GM23248 (cell line): ENCODE measurements around the gene NEK4. TPM values are rescaled to one million over a fixed set of nuclear protein-coding genes. Genes with fewer than 3 reads are reported as not detected.
A peak's percentile ranks its signal among the peaks of the same experiment; 100 is the strongest.

Source experiments
- DNase-seq: peaks from one replicate; pipeline ENCODE4 v3.0.0-alpha.2; 2015
- H2AFZ ChIP-seq: fragments of 200-600 bp; sonication (generic); 2 replicates; pipeline ENCODE4 v1.6.1; 2016; ENCODE audit warnings: antibody characterized with exemption
- H3F3A ChIP-seq: fragments of 200-600 bp; sonication (generic); 2 replicates; pipeline ENCODE4 v1.6.1; 2016; ENCODE audit warnings: mild to moderate bottlenecking, antibody characterized with exemption, mixed run types; ENCODE audit not compliant: insufficient read depth
- H3K27ac ChIP-seq: fragments of 200-600 bp; sonication (generic); 2 replicates; pipeline ENCODE4 v1.5.1; 2016; ENCODE audit warnings: mild to moderate bottlenecking
- H3K27me3 ChIP-seq: fragments of 200-600 bp; sonication (generic); replicated peaks from 2 replicates; pipeline ENCODE4 v1.6.1; 2016; ENCODE audit warnings: mild to moderate bottlenecking; ENCODE audit not compliant: insufficient read depth
- H3K36me3 ChIP-seq: fragments of 200-600 bp; sonication (generic); 2 replicates; pipeline ENCODE4 v1.6.1; 2016; ENCODE audit warnings: low read depth, mild to moderate bottlenecking
- H3K4me1 ChIP-seq: fragments of 200-600 bp; sonication (generic); 2 replicates; pipeline ENCODE4 v1.6.1; 2016; ENCODE audit warnings: mild to moderate bottlenecking; ENCODE audit not compliant: insufficient read depth
- H3K4me2 ChIP-seq: fragments of 200-600 bp; sonication (generic); one replicate; pipeline ENCODE4 v1.6.1; 2016; ENCODE audit warnings: mild to moderate bottlenecking; ENCODE audit not compliant: unreplicated experiment
- H3K4me3 ChIP-seq: fragments of 200-600 bp; sonication (generic); 2 replicates; pipeline ENCODE4 v1.5.1; 2016; ENCODE audit warnings: mild to moderate bottlenecking
- H3K79me2 ChIP-seq: fragments of 200-600 bp; sonication (generic); 2 replicates; pipeline ENCODE4 v1.6.1; 2016; ENCODE audit warnings: mild to moderate bottlenecking; ENCODE audit not compliant: insufficient read depth
- H3K9ac ChIP-seq: fragments of 200-600 bp; sonication (generic); 2 replicates; pipeline ENCODE4 v1.6.1; 2016; ENCODE audit warnings: mild to moderate bottlenecking
- H3K9me2 ChIP-seq: fragments of 200-600 bp; sonication (generic); 2 replicates; pipeline ENCODE4 v1.6.1; 2016; ENCODE audit warnings: mixed run types, mild to moderate bottlenecking, moderate library complexity; ENCODE audit not compliant: insufficient read depth
- H3K9me3 ChIP-seq: fragments of 200-600 bp; sonication (generic); one replicate; pipeline ENCODE4 v1.6.1; 2017; ENCODE audit warnings: low read depth
- H4K20me1 ChIP-seq: fragments of 200-600 bp; sonication (generic); 2 replicates; pipeline ENCODE4 v1.6.0; 2016; ENCODE audit not compliant: insufficient read depth
- EZH2 ChIP-seq: fragments of 200-600 bp; sonication (generic); IDR thresholded peaks from 2 replicates; pipeline ENCODE4 v1.6.1; 2018; ENCODE audit warnings: antibody characterized with exemption, mild to moderate bottlenecking; ENCODE audit not compliant: insufficient read depth, poor library complexity, severe bottlenecking
- EZH2phosphoT487 ChIP-seq: fragments of 200-600 bp; sonication (generic); IDR thresholded peaks from 2 replicates; pipeline ENCODE4 v1.6.1; 2018; ENCODE audit warnings: antibody characterized with exemption, moderate library complexity, mild to moderate bottlenecking, low read depth; ENCODE audit not compliant: insufficient read depth
- WGBS, 2 experiments: methylation state at CpG; one replicate each; pipeline ENCODE4 v1.1.6; 2015 to 2017; ENCODE audit warnings: low lambda C conversion rate in 2 of 2, low coverage in 1 of 2; ENCODE audit errors: missing lambda C conversion rate in 2 of 2; 5-methylcytosine and 5-hydroxymethylcytosine counted together
- in situ Hi-C: fragments of 300-500 bp; cut with MboI; formaldehyde crosslinking; loops from 2 replicates; pipeline ENCODE4 v1.15.0; 2020
- polyA plus RNA-seq: library from polyadenylated mRNA; unstranded; fragments of >200 nt; fragmentation: Nextera tagmentation; extraction: Ambion mirVana; gene quantifications from 2 replicates; pipeline ENCODE4 v1.2.1, GENCODE V29; 2016
- total RNA-seq: library from RNA; depleted of rRNA; stranded (reverse); fragments of >200 nt; shearing (Covaris generic); gene quantifications from 2 replicates; pipeline ENCODE4 v1.2.3, GENCODE V29; 2014

NEK4 gene
- total and polyA plus RNA-seq, 2 experiments from 2014 or later = 8.4 to 15.8 TPM

DNA sequence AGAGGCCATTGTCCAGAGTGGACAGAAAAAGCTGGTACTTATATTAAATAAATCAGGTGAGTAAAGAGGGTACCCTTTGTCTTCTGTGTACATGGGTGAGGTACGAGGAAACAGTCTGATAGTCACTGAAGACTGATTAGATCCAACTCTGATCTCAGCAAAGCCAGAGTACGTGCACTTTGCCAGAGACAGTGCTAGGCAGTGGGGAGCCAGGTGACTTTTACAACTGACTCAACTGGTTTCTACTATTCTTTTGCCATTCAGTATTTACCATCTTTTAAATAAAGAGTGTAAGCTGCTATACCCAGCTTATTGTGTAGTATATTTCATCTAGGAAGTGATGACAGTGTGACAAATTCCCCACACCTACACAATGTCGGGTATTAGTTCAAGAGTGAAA, 81.6 kb downstream of the NEK4 start:
- TF ChIP-seq EZH2 (no peak), EZH2phosphoT487 (no peak)
- H3K27ac ChIP-seq = peak overlapping the region; percentile 90
- H3K4me2 ChIP-seq = no peak overlapping the region
- no peaks in the 10 kb centered on the region for H3K9me3 ChIP-seq
- no peaks in the 10 kb centered on the region for H3K9me2 ChIP-seq
- no peak for DNase-seq
- H3K36me3 ChIP-seq = peaks cover 73% of the 10 kb centered on the region
- H4K20me1 ChIP-seq = no peaks in the 10 kb centered on the region
- H3K9ac ChIP-seq = peak overlapping the region; percentile 96; the same call in 1 of the 2 replicates
- in situ Hi-C loops = no loop called here
- peaks cover 79% of the 10 kb centered on the region for H3K79me2 ChIP-seq
- H3K4me3 ChIP-seq = no peak overlapping the region
- WGBS, 2 experiments = 90 to 93% methylated on average over 3 of the region's 3 CpGs
- peaks cover 65% of the 10 kb centered on the region for H3F3A ChIP-seq
- H2AFZ ChIP-seq = no peak overlapping the region
- H3K27me3 ChIP-seq = no peaks in the 10 kb centered on the region
- peaks cover 37% of the 10 kb centered on the region for H3K4me1 ChIP-seq

DNA sequence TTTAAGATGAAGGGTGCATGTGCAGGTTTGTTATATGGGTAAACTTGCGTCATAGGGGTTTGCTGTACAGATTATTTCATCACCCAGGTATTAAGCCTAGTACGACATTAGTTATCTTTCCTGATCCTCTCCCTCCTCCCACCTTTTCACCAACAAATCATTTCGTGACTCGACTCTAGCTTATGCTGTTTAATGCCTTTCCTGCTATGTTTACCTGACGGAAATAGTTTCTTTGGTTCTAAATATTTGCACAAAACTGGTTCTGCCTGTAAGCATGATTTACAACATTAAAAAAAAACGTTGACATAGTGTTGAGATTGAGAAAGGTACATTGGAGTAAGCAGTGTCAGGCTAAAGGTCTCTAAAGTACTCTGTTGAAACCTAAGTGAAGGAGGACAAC, 82.5 kb downstream of the NEK4 start:
- no peak overlapping the region for H2AFZ ChIP-seq
- no peak overlapping the region for H3K4me2 ChIP-seq
- H3K36me3 ChIP-seq = peaks cover 65% of the 10 kb centered on the region
- peak overlapping the region; percentile 90; the same call in 1 of the 2 replicates for H3K27ac ChIP-seq
- in situ Hi-C loops = no loop called here
- no peaks in the 10 kb centered on the region for H3K9me3 ChIP-seq
- H3K79me2 ChIP-seq = peaks cover 88% of the 10 kb centered on the region
- DNase-seq = no peak
- no peaks in the 10 kb centered on the region for H3K27me3 ChIP-seq
- no peaks in the 10 kb centered on the region for H4K20me1 ChIP-seq
- H3F3A ChIP-seq = peaks cover 57% of the 10 kb centered on the region
- H3K9me2 ChIP-seq = no peaks in the 10 kb centered on the region
- peak overlapping the region; percentile 96 for H3K9ac ChIP-seq
- peaks cover 35% of the 10 kb centered on the region for H3K4me1 ChIP-seq
- TF ChIP-seq EZH2phosphoT487 (no peak), EZH2 (no peak)
- no peak overlapping the region for H3K4me3 ChIP-seq
- WGBS, 2 experiments = 85 to 91% methylated on average over 6 of the region's 6 CpGs

DNA sequence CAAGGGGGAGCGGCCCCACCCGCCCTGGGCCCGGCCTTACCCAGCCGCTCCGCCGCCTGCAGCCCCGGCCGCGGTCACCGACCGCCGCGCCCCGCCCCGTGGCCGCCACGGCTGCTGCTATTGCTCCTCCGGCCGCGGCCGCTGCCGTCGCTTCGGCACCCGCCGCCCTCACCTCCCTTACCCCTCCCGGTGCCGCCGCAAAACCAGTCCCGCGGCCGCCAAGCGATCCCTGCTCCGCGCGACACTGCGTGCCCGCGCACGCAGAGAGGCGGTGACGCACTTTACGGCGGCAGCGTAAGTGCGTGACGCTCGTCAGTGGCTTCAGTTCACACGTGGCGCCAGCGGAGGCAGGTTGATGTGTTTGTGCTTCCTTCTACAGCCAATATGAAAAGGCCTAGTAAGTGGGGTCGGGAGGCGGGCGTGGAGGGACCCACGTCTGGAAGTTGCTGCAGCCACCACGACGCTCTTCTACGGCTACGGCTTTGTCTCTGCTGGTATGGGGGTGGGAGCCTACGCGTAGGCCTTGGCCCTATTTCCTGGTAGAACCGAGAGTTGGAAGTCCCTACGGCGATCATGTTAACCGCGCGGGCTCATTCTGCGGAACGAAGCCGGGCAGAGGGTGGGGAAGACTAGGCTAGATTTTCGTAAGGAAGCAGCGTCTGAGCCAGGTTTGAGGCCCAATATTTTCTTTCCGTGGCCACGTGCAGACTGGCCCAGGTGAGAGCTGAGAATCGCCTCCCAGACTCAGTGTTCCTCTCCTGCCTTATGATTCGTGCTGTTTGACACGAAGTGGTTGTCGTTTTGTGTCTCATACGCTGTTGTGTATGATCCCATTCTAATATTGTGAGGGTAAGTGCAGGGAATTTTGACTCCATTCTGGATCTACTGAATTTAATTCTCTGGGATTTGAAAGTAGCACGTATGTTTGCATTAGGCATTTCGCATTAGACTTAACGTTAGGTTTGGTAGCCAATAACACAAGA, 84.7 kb downstream of the NEK4 start, which contains the start of the genes GNL3 and PBRM1:
Gene GNL3, plus strand, starts transcription at position 324 of the 983 bp plus-strand sequence. Its CDS starts 61 bp downstream, at position 385.
Gene PBRM1, minus strand, starts transcription at position 205 of the 983 bp plus-strand sequence.
- peak; percentile 99 for DNase-seq
- no peaks in the 10 kb centered on the region for H3K9me3 ChIP-seq
- peak within 1 kb of the TSS; percentile 96 for H3K9ac ChIP-seq
- no peaks in the 10 kb centered on the region for H3K9me2 ChIP-seq
- TF ChIP-seq EZH2 (no peak), EZH2phosphoT487 (no peak)
- peak within 1 kb of the TSS; percentile 98 for H3K4me2 ChIP-seq
- 1% methylated on average over 75 to 76 of the region's 82 CpGs for WGBS, 2 experiments
- H3F3A ChIP-seq = peaks cover 51% of the 10 kb centered on the region
- H2AFZ ChIP-seq = peak within 1 kb of the TSS; percentile 64
- H4K20me1 ChIP-seq = no peaks in the 10 kb centered on the region
- H3K36me3 ChIP-seq = peaks cover 43% of the 10 kb centered on the region
- H3K27ac ChIP-seq = peak within 1 kb of the TSS; percentile 90
- peaks cover 41% of the 10 kb centered on the region for H3K4me1 ChIP-seq
- peaks cover 95% of the 10 kb centered on the region for H3K79me2 ChIP-seq
- peak within 1 kb of the TSS; percentile 90 for H3K4me3 ChIP-seq
- no peaks in the 10 kb centered on the region for H3K27me3 ChIP-seq
- in situ Hi-C loops = no loop called here

DNA sequence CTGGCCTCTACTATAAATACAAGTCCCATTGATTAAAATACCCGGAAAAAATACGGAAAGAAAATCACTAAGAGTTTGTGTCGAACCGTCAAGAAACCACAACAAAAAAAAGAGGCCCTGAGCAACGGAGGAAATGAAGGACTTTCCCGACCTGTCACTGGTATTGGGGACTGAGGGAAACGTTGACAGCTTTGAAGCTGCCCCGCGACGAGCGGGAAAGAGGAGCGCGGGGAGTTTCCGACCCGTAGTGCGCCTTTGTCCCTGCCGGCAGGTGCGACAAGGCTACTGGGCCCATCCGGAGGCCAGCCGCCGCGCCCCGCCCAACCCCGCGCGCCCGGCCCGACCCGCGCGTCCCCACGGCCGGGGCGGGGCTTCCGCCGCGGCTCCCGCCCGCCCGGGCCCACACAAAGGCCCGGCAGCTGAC, 85.4 kb downstream of the NEK4 start:
- WGBS, 2 experiments = 1 to 2% methylated on average over 23 to 24 of the region's 41 CpGs
- peak overlapping the region; percentile 90 for H3K27ac ChIP-seq
- H3K9me2 ChIP-seq = no peaks in the 10 kb centered on the region
- H3K9me3 ChIP-seq = no peaks in the 10 kb centered on the region
- H2AFZ ChIP-seq = peak overlapping the region; percentile 64
- peak overlapping the region; percentile 90 for H3K4me3 ChIP-seq
- H3K4me2 ChIP-seq = peak overlapping the region; percentile 98
- in situ Hi-C loops = no loop called here
- peaks cover 44% of the 10 kb centered on the region for H3F3A ChIP-seq
- TF ChIP-seq EZH2phosphoT487 = no peak
- no peak for TF ChIP-seq EZH2
- H3K36me3 ChIP-seq = peaks cover 39% of the 10 kb centered on the region
- H4K20me1 ChIP-seq = no peaks in the 10 kb centered on the region
- H3K27me3 ChIP-seq = no peaks in the 10 kb centered on the region
- H3K79me2 ChIP-seq = peaks cover 95% of the 10 kb centered on the region
- peak overlapping the region; percentile 96 for H3K9ac ChIP-seq
- DNase-seq = peak; percentile 91
- H3K4me1 ChIP-seq = peaks cover 41% of the 10 kb centered on the region
